Tibial nerve (tissue), 4 donors: ENCODE results near the gene RBM4B.

ENCODE experiments used
- EP300 ChIP-seq, 2 donors: sonication (generic); formaldehyde crosslinking; IDR thresholded peaks; one replicate each; pipeline ENCODE4 v1.6.1; 2017; ENCODE audit warnings: antibody characterized with exemption in 2 of 2, mild to moderate bottlenecking in 1 of 2
- TF ChIP-seq, protein P1 (sequence below), 5 experiments: fragments of 200-600 bp in 3 of 5; fragments of 450-650 bp in 2 of 5; sonication (generic) in 3 of 5; IDR thresholded peaks; one replicate each; pipeline ENCODE4 v1.5.1; 2016 to 2019; ENCODE audit warnings: antibody characterized with exemption in 5 of 5, mild to moderate bottlenecking in 3 of 5, moderate library complexity in 2 of 5

DNA sequence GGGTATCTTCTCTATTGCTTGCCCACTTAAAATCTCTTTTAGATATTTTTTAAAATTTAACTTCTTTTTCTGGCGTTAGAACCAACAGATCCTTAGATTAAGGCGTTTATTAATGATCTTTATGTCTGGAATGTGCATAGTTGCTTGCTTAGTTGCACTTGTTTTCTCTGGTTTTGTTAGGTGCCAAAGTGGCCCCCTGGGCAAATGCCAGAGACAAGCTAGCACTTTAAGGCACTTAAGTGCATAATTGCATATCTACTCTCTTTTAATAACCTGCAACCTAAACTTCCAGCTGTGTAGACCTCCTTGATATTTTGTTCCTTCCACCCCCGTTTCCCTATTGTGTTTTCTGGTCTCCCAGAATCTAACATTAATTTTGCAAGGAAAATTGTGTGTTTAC is 35.9 kb downstream of the RBM4B start:
- TF ChIP-seq, protein P1, sequence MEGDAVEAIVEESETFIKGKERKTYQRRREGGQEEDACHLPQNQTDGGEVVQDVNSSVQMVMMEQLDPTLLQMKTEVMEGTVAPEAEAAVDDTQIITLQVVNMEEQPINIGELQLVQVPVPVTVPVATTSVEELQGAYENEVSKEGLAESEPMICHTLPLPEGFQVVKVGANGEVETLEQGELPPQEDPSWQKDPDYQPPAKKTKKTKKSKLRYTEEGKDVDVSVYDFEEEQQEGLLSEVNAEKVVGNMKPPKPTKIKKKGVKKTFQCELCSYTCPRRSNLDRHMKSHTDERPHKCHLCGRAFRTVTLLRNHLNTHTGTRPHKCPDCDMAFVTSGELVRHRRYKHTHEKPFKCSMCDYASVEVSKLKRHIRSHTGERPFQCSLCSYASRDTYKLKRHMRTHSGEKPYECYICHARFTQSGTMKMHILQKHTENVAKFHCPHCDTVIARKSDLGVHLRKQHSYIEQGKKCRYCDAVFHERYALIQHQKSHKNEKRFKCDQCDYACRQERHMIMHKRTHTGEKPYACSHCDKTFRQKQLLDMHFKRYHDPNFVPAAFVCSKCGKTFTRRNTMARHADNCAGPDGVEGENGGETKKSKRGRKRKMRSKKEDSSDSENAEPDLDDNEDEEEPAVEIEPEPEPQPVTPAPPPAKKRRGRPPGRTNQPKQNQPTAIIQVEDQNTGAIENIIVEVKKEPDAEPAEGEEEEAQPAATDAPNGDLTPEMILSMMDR (IDR thresholded peaks at IDR 0.05) = no peak
- TF ChIP-seq EP300 (IDR thresholded peaks at IDR 0.05) = no peak
